Activated CD8-positive, alpha-beta memory T cell treated with anti-CD3 and anti-CD28 coated beads, Interleukin-2, amount 10 ng/mL, durations not matched to agents 7 days and 5 days (primary cell): ENCODE data around the gene TMOD1. TPM values are rescaled to one million over a fixed set of nuclear protein-coding genes. Genes with fewer than 3 reads are reported as not detected.
"Not testable (repeated sequence)": the region's sequence is repeated elsewhere in the genome, so short reads cannot be mapped to it uniquely, and the experiment has no call there.

Experiments
- ATAC-seq: fragments of 150-1000 bp; cut with Tn5 transposase; one replicate; pipeline ENCODE4 v1.10.0; 2021; ENCODE audit warnings: moderate library complexity
- CTCF ChIA-PET: fragments of 350-600 bp; sonication (Branson Sonifier 250); formaldehyde crosslinking; loops from one replicate; lab custom pipeline; 2021; ENCODE audit warnings: antibody characterized with exemption; lab: Charles Lee
- DNase-seq: peaks from one replicate; pipeline ENCODE4 v3.0.0-alpha.2; 2020
- H3K27ac Mint-ChIP-seq: one replicate; pipeline ENCODE4 v1.8.0; 2021; ENCODE audit warnings: mild to moderate bottlenecking, mixed read lengths
- H3K27me3 Mint-ChIP-seq: one replicate; pipeline ENCODE4 v1.8.0; 2021; ENCODE audit warnings: mixed read lengths
- H3K36me3 Mint-ChIP-seq: one replicate; pipeline ENCODE4 v1.8.0; 2021; ENCODE audit warnings: mild to moderate bottlenecking, mixed read lengths
- H3K4me1 Mint-ChIP-seq: one replicate; pipeline ENCODE4 v1.8.0; 2021; ENCODE audit warnings: mixed read lengths
- H3K4me3 Mint-ChIP-seq: one replicate; pipeline ENCODE4 v1.8.0; 2021; ENCODE audit warnings: mild to moderate bottlenecking, moderate library complexity, mixed read lengths
- H3K9me3 Mint-ChIP-seq: one replicate; pipeline ENCODE4 v1.8.0; 2022; ENCODE audit warnings: low read depth, mixed read lengths
- total RNA-seq, 2 experiments: library from RNA; stranded (reverse); gene quantifications; one replicate each; pipeline ENCODE4 v1.2.3, GENCODE V29; 2021

Gene TMOD1
- total RNA-seq, 2 experiments from 2014 or later = 0.88 to 1.0 TPM

DNA sequence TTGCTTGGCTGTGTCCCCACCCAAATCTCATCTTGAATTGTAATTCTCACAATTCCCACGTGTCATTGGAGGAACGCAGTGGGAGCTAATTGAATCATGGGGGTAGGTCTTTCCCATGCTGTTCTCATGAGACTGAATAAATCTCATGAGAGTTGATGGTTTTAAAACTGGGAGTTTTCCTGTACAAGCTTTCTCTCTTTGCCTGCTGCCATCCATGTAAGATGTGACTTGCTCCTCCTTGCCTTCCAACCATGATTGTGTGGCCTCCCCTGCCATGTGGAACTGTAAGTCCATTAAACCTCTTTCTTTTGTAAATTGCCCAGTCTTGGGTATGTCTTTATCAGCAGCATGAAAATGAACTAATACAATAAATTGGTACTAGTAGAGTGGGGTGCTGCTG lies 118.6 kb downstream of the TMOD1 start:
- Mint-ChIP-seq H3K4me1 (peaks cover 16% of the 10 kb centered on the region), H3K36me3 (peaks cover 39% of the 10 kb centered on the region)
- not testable (repeated sequence) for H3K9me3 Mint-ChIP-seq, H3K27me3 Mint-ChIP-seq, H3K4me3 Mint-ChIP-seq, ATAC-seq, DNase-seq, H3K27ac Mint-ChIP-seq
- CTCF ChIA-PET = interaction anchor here (1.7 to 6.1 kb wide), 2 partner anchors 11 to 233 kb away, joined by 4 to 66 read pairs; partner anchors contain the start of genes NCBP1 and TSTD2

- H3K4me3 Mint-ChIP-seq, H3K27ac Mint-ChIP-seq, ATAC-seq, CTCF ChIA-PET, H3K9me3 Mint-ChIP-seq, H3K27me3 Mint-ChIP-seq, DNase-seq: not testable (repeated sequence)
- H3K4me1 Mint-ChIP-seq = peaks cover 13% of the 10 kb centered on the region
- H3K36me3 Mint-ChIP-seq = peaks cover 43% of the 10 kb centered on the region
These were observed 121.0 kb downstream of the TMOD1 start for GRCh38 chr9:97622483-97622882.

GRCh38 chr9:97623946-97624345 lies 122.5 kb downstream of the TMOD1 start:
- DNase-seq (no peak), ATAC-seq (no peak)
- CTCF ChIA-PET = interaction anchor here (0.7 to 1.1 kb wide), 2 partner anchors 8 to 9 kb away, joined by 3 to 5 read pairs; partner anchors contain the start of genes NCBP1 and TSTD2
- H3K27ac Mint-ChIP-seq = no peak overlapping the region
- H3K36me3 Mint-ChIP-seq = peaks cover 43% of the 10 kb centered on the region
- H3K27me3 Mint-ChIP-seq = no peaks in the 10 kb centered on the region
- peaks cover 7% of the 10 kb centered on the region for H3K4me1 Mint-ChIP-seq
- H3K4me3 Mint-ChIP-seq = no peak overlapping the region
- peaks cover 4% of the 10 kb centered on the region for H3K9me3 Mint-ChIP-seq

DNA sequence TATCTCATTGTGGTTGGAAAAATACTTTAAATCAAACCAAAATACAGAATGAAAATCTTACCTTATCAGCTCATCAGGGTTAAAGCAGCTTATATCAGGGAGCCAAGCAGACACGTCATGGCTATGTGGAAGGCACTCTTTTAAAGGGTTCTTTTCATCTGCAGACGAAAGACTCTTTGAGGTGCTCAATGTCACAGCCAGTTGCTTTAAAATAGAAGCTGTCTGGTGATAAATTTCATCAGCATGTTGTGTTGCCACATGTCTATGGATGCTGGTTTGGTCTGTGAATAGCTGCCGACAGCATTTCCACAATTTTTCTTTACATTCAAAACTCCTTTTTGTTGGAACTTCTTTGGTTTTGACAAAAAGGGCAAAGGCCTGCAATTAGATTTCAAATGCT lies 124.2 kb downstream of the TMOD1 start:
- Mint-ChIP-seq H3K9me3 (no peaks in the 10 kb centered on the region), H3K4me1 (peaks cover 13% of the 10 kb centered on the region), H3K27me3 (no peaks in the 10 kb centered on the region), H3K27ac (no peak overlapping the region), H3K4me3 (no peak overlapping the region), H3K36me3 (peaks cover 32% of the 10 kb centered on the region)
- DNase-seq (no peak), ATAC-seq (no peak)
- CTCF ChIA-PET = interaction anchor here (0.9 to 1.0 kb wide), 2 partner anchors 10 to 27 kb away, joined by 3 to 4 read pairs; no protein-coding TSS in a partner anchor

GRCh38 chr9:97627624-97628023 lies 126.2 kb downstream of the TMOD1 start:
- no peaks in the 10 kb centered on the region for H3K27me3 Mint-ChIP-seq
- no peak overlapping the region for H3K27ac Mint-ChIP-seq
- no peaks in the 10 kb centered on the region for H3K9me3 Mint-ChIP-seq
- ATAC-seq (no peak), DNase-seq (no peak)
- no peak overlapping the region for H3K4me3 Mint-ChIP-seq
- peaks cover 20% of the 10 kb centered on the region for H3K36me3 Mint-ChIP-seq
- H3K4me1 Mint-ChIP-seq = peaks cover 21% of the 10 kb centered on the region
- CTCF ChIA-PET = interaction anchor here (1.1 to 9.0 kb wide), 2 partner anchors 11 to 220 kb away, joined by 3 to 66 read pairs; no protein-coding TSS in a partner anchor

DNA sequence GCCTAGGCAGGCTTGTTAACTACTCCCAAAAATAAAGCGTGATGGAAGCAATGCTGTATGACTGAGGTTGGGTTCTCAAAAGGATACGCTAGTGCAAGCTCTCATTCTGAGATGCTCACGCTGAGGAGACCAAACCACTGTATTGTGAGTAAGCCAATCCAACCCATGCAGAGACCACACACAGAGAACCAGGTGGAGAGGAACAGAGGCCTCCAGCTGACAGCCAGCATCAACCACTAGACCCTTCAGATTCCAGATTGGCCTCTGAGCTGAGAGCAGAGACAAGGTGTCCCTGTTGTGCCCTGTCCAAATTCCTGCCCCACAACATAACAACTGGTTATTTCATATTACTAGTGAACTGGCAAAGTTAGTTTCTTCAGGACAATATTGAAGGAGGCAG lies 127.2 kb downstream of the TMOD1 start:
- ATAC-seq = no peak
- H3K36me3 Mint-ChIP-seq = peaks cover 15% of the 10 kb centered on the region
- no peak overlapping the region for H3K27ac Mint-ChIP-seq
- CTCF ChIA-PET = interaction anchor here (1.1 to 9.0 kb wide), 4 partner anchors 12 to 221 kb away, joined by 3 to 66 read pairs (median 6); no protein-coding TSS in a partner anchor
- H3K4me1 Mint-ChIP-seq = peaks cover 21% of the 10 kb centered on the region
- H3K9me3 Mint-ChIP-seq = no peaks in the 10 kb centered on the region
- H3K4me3 Mint-ChIP-seq = no peak overlapping the region
- DNase-seq = no peak
- H3K27me3 Mint-ChIP-seq = no peaks in the 10 kb centered on the region

GRCh38 chr9:97629156-97629555 lies 127.7 kb downstream of the TMOD1 start:
- ATAC-seq (no peak), DNase-seq (no peak)
- H3K4me1 Mint-ChIP-seq = peaks cover 21% of the 10 kb centered on the region
- peaks cover 10% of the 10 kb centered on the region for H3K36me3 Mint-ChIP-seq
- CTCF ChIA-PET = interaction anchor here (1.5 to 9.0 kb wide), 3 partner anchors 12 to 31 kb away, joined by 5 to 66 read pairs (median 6); no protein-coding TSS in a partner anchor
- H3K4me3 Mint-ChIP-seq = no peak overlapping the region
- no peaks in the 10 kb centered on the region for H3K27me3 Mint-ChIP-seq
- H3K27ac Mint-ChIP-seq = no peak overlapping the region
- H3K9me3 Mint-ChIP-seq = no peaks in the 10 kb centered on the region

GRCh38 chr9:97630591-97630990 lies 129.1 kb downstream of the TMOD1 start:
- Mint-ChIP-seq H3K4me3 (no peak overlapping the region), H3K9me3 (no peaks in the 10 kb centered on the region), H3K27me3 (no peaks in the 10 kb centered on the region), H3K36me3 (peaks cover 10% of the 10 kb centered on the region), H3K4me1 (peaks cover 32% of the 10 kb centered on the region), H3K27ac (no peak overlapping the region)
- CTCF ChIA-PET = interaction anchor here (1.0 to 9.0 kb wide), 2 partner anchors 14 to 32 kb away, joined by 4 to 66 read pairs; no protein-coding TSS in a partner anchor
- DNase-seq = no peak
- no peak for ATAC-seq

GRCh38 chr9:97632248-97632984 lies 130.9 kb downstream of the TMOD1 start:
- no peaks in the 10 kb centered on the region for H3K27me3 Mint-ChIP-seq
- H3K36me3 Mint-ChIP-seq = peaks cover 13% of the 10 kb centered on the region
- H3K4me3 Mint-ChIP-seq = peak overlapping the region; percentile 97
- H3K9me3 Mint-ChIP-seq = no peaks in the 10 kb centered on the region
- CTCF ChIA-PET = interaction anchor here (1.2 to 9.0 kb wide), 9 partner anchors 8 to 624 kb away, joined by 3 to 66 read pairs (median 5); no protein-coding TSS in a partner anchor
- peak overlapping the region; percentile 99 for H3K27ac Mint-ChIP-seq
- peaks cover 44% of the 10 kb centered on the region for H3K4me1 Mint-ChIP-seq
- no peak for ATAC-seq
- DNase-seq = no peak

DNA sequence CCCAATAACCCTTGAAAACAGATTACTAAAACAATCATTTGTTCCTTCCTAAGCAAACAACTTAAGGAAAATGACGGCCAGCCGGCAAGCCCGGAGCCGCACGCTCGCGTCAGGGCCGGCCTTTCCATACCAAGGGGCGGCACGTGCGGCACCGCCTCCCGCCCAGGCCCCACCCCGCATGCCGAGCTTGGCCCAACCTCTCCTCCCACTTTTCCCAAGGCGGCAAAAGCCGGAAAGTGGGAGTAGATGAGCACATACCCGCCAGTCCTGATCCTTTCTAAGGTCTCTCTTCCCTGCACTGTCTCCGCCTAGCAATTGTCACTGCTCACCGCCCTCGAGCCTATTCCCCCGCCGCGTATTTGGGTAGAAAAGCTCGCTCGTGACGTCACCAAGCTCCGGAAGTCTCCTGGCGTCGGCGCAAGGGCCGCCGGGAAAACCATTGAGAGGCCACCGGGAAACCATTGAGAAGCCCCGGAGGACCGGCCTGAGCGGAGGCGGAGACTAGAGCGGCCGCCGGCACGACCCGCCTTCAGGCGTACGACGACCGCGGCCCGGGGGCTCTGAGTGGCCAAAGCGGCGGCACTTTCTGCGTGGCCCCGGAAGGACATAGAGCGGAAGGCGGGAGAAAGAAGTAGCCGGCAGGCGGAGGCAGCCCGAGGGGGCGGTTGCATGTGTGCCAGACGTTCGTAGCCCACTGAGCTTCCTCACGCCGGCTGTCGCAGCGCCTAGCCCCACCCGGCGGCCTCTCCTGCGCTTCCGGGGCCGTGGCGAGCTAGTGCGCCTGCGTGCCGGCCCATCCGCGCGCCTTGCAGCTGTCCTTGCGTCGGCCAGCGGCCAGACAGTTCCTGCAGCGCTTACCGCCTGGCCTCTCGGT lies 131.8 kb downstream of the TMOD1 start, which contains the start of the genes NCBP1 and TSTD2:
Gene NCBP1 (plus strand): TSS at position 837 of the 874 bp plus-strand sequence. CDS start 61 bp downstream, outside the sequence.
Gene TSTD2 (minus strand): TSS at position 384 of the 874 bp plus-strand sequence. CDS start 5,806 bp downstream, outside the sequence.
- CTCF ChIA-PET = interaction anchor here (0.9 to 9.0 kb wide), 13 partner anchors 9 to 623 kb away, joined by 3 to 66 read pairs (median 5); partner anchors contain the start of genes TRMO and XPA
- Mint-ChIP-seq H3K9me3 (no peaks in the 10 kb centered on the region), H3K4me1 (peaks cover 46% of the 10 kb centered on the region), H3K36me3 (peaks cover 16% of the 10 kb centered on the region), H3K27ac (peak within 1 kb of the TSS; percentile 99), H3K27me3 (no peaks in the 10 kb centered on the region), H3K4me3 (peak within 1 kb of the TSS; percentile 97)
- DNase-seq (peak; percentile 98), ATAC-seq (peak; percentile 93)

DNA sequence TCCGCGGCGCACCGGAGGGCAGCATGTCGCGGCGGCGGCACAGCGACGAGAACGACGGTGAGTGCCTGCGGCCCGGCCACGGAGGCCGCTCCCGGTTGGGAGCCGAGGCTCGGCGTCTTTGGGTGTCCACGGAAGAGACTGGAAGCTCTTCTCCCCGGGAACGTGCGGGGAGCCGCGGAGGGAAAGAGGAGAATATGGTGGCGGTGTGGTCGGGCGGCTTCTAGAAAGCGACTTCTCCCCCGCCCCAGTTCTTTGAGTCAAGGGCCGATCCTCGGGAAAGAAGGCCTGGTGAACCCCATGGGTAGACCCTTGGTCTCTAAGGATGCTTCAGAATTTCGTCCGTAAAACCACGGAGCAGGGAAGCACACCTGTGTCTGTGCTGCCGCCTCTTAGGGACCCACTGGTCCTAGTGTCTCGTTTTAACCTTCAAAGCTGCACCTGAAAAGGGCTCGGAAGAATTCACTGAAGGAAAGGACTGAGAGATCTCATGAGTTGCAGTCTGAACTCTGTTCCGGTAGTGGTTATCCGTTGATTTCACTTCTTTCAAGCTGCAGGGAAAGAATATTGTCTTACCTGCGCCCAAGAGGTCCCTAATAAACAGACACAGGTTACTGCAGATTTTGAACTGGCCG lies 132.5 kb downstream of the TMOD1 start:
- DNase-seq (no peak), ATAC-seq (no peak)
- no peaks in the 10 kb centered on the region for H3K9me3 Mint-ChIP-seq
- H3K4me1 Mint-ChIP-seq = peaks cover 50% of the 10 kb centered on the region
- H3K27me3 Mint-ChIP-seq = no peaks in the 10 kb centered on the region
- peak overlapping the region; percentile 99 for H3K27ac Mint-ChIP-seq
- CTCF ChIA-PET = interaction anchor here (0.9 to 9.0 kb wide), 13 partner anchors 9 to 622 kb away, joined by 3 to 66 read pairs (median 5); partner anchors contain the start of genes TRMO and XPA
- H3K36me3 Mint-ChIP-seq = peaks cover 16% of the 10 kb centered on the region
- peak overlapping the region; percentile 97 for H3K4me3 Mint-ChIP-seq

- H3K9me3 Mint-ChIP-seq = no peaks in the 10 kb centered on the region
- peak overlapping the region; percentile 97 for H3K4me3 Mint-ChIP-seq
- peak overlapping the region; percentile 99 for H3K27ac Mint-ChIP-seq
- no peaks in the 10 kb centered on the region for H3K27me3 Mint-ChIP-seq
- peaks cover 16% of the 10 kb centered on the region for H3K36me3 Mint-ChIP-seq
- DNase-seq (no peak), ATAC-seq (no peak)
- H3K4me1 Mint-ChIP-seq = peaks cover 52% of the 10 kb centered on the region
- CTCF ChIA-PET = interaction anchor here (1.2 to 9.0 kb wide), 3 partner anchors 13 to 61 kb away, joined by 3 to 66 read pairs (median 5); no protein-coding TSS in a partner anchor
These were observed 133.6 kb downstream of the TMOD1 start for GRCh38 chr9:97635026-97635425.
